Suprapubic skin (tissue), 3 donors: ENCODE measurements around the gene SPDYE16.

Source experiments
- EP300 ChIP-seq: sonication (generic); formaldehyde crosslinking; IDR thresholded peaks from one replicate; pipeline ENCODE4 v1.6.1; 2017; ENCODE audit warnings: antibody characterized with exemption
- POLR2A ChIP-seq, 2 donors: fragments of 450-650 bp; IDR thresholded peaks; one replicate each; pipeline ENCODE4 v1.6.1; 2017; ENCODE audit warnings: antibody characterized with exemption in 2 of 2, mild to moderate bottlenecking in 2 of 2, moderate library complexity in 2 of 2
- TF ChIP-seq, protein P1 (sequence below), 2 donors: fragments of 200-600 bp in 1 of 2; fragments of 450-650 bp in 1 of 2; sonication (generic) in 1 of 2; IDR thresholded peaks; one replicate each; pipeline ENCODE4 v1.5.1; 2016 to 2019; ENCODE audit warnings: antibody characterized with exemption in 2 of 2, mild to moderate bottlenecking in 1 of 2, moderate library complexity in 1 of 2

DNA sequence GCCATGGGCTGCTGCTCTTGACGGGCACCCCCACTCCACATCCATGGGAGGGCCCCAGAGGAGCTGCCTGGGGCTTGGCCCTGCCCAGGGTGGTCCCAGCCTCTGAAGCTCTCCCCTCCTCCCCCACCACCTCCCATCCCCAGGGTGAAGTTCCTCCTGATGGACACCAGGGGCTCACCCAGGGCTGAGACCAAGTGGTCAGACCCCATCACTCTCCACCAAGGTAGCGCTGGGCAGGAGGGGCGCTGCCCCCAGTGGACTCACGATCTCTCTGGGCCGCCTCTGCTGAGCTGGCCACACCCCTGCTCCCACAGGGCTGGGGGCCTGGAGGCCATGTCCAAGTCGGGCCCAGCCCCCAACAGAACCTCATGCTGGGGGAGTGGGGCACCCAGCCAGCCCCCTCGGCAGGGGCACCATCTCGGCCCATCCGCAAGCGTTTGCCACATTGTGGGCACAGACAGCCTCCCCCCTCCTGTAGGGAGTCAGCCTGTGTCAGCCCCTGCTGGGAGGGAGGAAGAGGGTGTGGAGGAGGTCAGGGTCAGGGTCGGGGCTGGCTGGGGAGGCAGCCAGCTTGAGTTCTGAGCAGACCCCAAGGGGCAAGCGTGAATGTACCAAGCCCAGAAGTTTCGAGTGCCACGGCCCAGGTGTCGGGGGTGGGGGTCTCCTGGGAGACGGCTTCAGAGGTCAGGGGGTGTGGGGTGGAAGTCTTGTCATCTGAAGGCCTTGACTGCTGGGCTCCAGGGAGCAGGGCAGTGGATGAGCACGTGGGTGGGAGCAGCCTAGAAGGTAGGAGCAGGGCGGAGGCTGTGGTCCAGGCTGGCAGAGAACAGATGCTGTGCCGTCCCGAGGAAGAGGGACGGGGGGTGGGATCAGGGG lies 29.9 kb downstream of the SPDYE16 start:
- no peak for TF ChIP-seq POLR2A (IDR thresholded peaks at IDR 0.05)
- TF ChIP-seq, protein P1, sequence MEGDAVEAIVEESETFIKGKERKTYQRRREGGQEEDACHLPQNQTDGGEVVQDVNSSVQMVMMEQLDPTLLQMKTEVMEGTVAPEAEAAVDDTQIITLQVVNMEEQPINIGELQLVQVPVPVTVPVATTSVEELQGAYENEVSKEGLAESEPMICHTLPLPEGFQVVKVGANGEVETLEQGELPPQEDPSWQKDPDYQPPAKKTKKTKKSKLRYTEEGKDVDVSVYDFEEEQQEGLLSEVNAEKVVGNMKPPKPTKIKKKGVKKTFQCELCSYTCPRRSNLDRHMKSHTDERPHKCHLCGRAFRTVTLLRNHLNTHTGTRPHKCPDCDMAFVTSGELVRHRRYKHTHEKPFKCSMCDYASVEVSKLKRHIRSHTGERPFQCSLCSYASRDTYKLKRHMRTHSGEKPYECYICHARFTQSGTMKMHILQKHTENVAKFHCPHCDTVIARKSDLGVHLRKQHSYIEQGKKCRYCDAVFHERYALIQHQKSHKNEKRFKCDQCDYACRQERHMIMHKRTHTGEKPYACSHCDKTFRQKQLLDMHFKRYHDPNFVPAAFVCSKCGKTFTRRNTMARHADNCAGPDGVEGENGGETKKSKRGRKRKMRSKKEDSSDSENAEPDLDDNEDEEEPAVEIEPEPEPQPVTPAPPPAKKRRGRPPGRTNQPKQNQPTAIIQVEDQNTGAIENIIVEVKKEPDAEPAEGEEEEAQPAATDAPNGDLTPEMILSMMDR (IDR thresholded peaks at IDR 0.05), result peak in 1 of 2 donors; percentile 16
- TF ChIP-seq EP300, result no peak
